Osteocyte (in vitro differentiated cells): ENCODE measurements around the gene CCNC. TPM values are rescaled to one million over a fixed set of nuclear protein-coding genes. Genes with fewer than 3 reads are reported as not detected.
"Not testable (repeated sequence)": the region's sequence is repeated elsewhere in the genome, so short reads cannot be mapped to it uniquely, and the experiment has no call there.

Experiments
- DNase-seq: peaks from one replicate; pipeline ENCODE4 v3.0.0; 2021; ENCODE audit warnings: mixed read lengths; ENCODE audit not compliant: unreplicated experiment; ENCODE audit errors: extremely low spot score
- H3K27ac Mint-ChIP-seq: one replicate; pipeline ENCODE4 v1.8.0; 2021; ENCODE audit warnings: mild to moderate bottlenecking, mixed read lengths; ENCODE audit not compliant: unreplicated experiment
- H3K27me3 Mint-ChIP-seq: one replicate; pipeline ENCODE4 v1.8.0; 2021; ENCODE audit warnings: mixed read lengths; ENCODE audit not compliant: unreplicated experiment
- H3K36me3 Mint-ChIP-seq: one replicate; pipeline ENCODE4 v1.8.0; 2021; ENCODE audit warnings: mixed read lengths; ENCODE audit not compliant: unreplicated experiment
- H3K4me1 Mint-ChIP-seq: one replicate; pipeline ENCODE4 v1.8.0; 2021; ENCODE audit warnings: mixed read lengths; ENCODE audit not compliant: unreplicated experiment
- H3K4me3 Mint-ChIP-seq: one replicate; pipeline ENCODE4 v1.8.0; 2021; ENCODE audit warnings: mild to moderate bottlenecking, moderate library complexity, mixed read lengths; ENCODE audit not compliant: unreplicated experiment
- H3K9me3 Mint-ChIP-seq: one replicate; pipeline ENCODE4 v1.8.0; 2021; ENCODE audit warnings: mixed read lengths; ENCODE audit not compliant: unreplicated experiment
- CTCF ChIP-seq: fragments of 200-600 bp; sonication (generic); IDR thresholded peaks from 2 replicates; pipeline ENCODE4 v1.5.0; 2021; ENCODE audit warnings: antibody characterized with exemption, mild to moderate bottlenecking, moderate library complexity
- total RNA-seq: library from RNA; stranded (reverse); gene quantifications from 2 replicates; pipeline ENCODE4 v1.2.1, GENCODE V29; 2021

The CCNC gene
- total RNA-seq, 1 donor from 2014 or later: 34.6 TPM

- no peaks in the 10 kb centered on the region for H3K9me3 Mint-ChIP-seq
- H3K27me3 Mint-ChIP-seq: peaks cover 96% of the 10 kb centered on the region
- H3K4me1 Mint-ChIP-seq: peaks cover 29% of the 10 kb centered on the region
- DNase-seq: no peak
- no peak for TF ChIP-seq CTCF
- H3K36me3 Mint-ChIP-seq: no peaks in the 10 kb centered on the region
- peak overlapping the region; percentile 66 for H3K4me3 Mint-ChIP-seq
- no peak overlapping the region for H3K27ac Mint-ChIP-seq
Measured at GRCh38 chr6:99605074-99605734, 36.7 kb upstream of the CCNC start.

GRCh38 chr6:99604166-99605073 is 36.0 kb upstream of the CCNC start:
- Mint-ChIP-seq H3K27me3 (peaks cover 96% of the 10 kb centered on the region), H3K27ac (no peak overlapping the region), H3K4me1 (peaks cover 29% of the 10 kb centered on the region), H3K36me3 (no peaks in the 10 kb centered on the region), H3K9me3 (no peaks in the 10 kb centered on the region), H3K4me3 (peak overlapping the region; percentile 66)
- DNase-seq: no peak
- no peak for TF ChIP-seq CTCF

- Mint-ChIP-seq H3K9me3 (no peaks in the 10 kb centered on the region), H3K4me3 (peak overlapping the region; percentile 66), H3K27ac (no peak overlapping the region), H3K36me3 (no peaks in the 10 kb centered on the region), H3K4me1 (peaks cover 29% of the 10 kb centered on the region), H3K27me3 (peaks cover 96% of the 10 kb centered on the region)
- TF ChIP-seq CTCF: no peak
- DNase-seq: no peak
Measured at GRCh38 chr6:99603421-99604165, 35.1 kb upstream of the CCNC start.

DNA sequence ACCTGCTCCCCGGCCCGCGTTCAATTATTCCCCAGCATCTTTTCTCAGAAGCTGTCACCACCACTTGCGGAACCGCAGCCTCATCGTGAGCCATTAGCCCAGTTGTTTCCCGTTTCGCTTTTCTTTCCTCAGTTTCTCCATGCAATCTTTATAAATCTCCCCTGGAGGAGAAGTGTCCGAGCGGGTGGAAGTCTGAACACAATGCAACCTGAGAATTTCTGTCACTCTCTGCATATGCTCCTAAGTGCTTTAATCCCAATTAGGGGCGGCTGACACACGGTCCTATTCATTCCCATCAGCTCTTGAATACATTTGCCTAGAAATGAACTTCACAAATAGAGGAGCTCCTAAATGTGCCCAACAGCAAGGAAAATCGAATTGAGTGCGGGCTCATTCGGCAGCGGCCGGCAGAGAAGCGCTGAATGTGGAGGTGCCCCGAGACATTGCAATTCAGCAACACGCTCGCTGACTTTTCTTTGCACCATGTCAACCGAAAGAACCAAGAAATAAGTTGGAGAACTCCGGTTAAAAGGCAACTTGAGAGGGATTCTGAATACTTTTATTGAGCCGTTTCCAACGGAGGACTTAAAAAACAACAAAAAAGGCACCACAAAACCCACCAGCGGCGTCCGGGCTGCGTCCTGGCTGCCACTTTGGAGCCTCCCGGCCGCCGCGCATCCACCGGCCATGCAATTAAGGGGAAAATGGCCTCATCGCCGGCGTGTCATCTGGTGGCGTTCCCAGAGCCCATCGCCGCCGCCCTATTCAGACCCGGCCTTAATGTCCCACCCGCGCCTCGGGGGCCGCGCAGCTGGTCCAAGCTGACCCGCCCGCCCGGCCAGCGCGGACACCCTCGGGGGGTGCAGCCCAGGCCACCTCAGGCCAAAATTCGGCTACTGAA is 34.3 kb upstream of the CCNC start:
- no peak for DNase-seq
- no peaks in the 10 kb centered on the region for H3K36me3 Mint-ChIP-seq
- TF ChIP-seq CTCF: no peak
- H3K4me1 Mint-ChIP-seq: peaks cover 29% of the 10 kb centered on the region
- peak overlapping the region; percentile 66 for H3K4me3 Mint-ChIP-seq
- no peaks in the 10 kb centered on the region for H3K9me3 Mint-ChIP-seq
- no peak overlapping the region for H3K27ac Mint-ChIP-seq
- H3K27me3 Mint-ChIP-seq: peaks cover 96% of the 10 kb centered on the region

GRCh38 chr6:99594696-99595095 is 26.2 kb upstream of the CCNC start:
- H3K4me1 Mint-ChIP-seq, DNase-seq, H3K27ac Mint-ChIP-seq, H3K9me3 Mint-ChIP-seq, H3K4me3 Mint-ChIP-seq, H3K36me3 Mint-ChIP-seq: not testable (repeated sequence)
- H3K27me3 Mint-ChIP-seq: peaks cover 93% of the 10 kb centered on the region
